ENCODE measurements around the gene DGKH. TPM values are rescaled to one million over a fixed set of nuclear protein-coding genes. Genes with fewer than 3 reads are reported as not detected.

The DGKH gene
- total RNA-seq, 1 donor from 2014 or later: 12.1 TPM

DNA sequence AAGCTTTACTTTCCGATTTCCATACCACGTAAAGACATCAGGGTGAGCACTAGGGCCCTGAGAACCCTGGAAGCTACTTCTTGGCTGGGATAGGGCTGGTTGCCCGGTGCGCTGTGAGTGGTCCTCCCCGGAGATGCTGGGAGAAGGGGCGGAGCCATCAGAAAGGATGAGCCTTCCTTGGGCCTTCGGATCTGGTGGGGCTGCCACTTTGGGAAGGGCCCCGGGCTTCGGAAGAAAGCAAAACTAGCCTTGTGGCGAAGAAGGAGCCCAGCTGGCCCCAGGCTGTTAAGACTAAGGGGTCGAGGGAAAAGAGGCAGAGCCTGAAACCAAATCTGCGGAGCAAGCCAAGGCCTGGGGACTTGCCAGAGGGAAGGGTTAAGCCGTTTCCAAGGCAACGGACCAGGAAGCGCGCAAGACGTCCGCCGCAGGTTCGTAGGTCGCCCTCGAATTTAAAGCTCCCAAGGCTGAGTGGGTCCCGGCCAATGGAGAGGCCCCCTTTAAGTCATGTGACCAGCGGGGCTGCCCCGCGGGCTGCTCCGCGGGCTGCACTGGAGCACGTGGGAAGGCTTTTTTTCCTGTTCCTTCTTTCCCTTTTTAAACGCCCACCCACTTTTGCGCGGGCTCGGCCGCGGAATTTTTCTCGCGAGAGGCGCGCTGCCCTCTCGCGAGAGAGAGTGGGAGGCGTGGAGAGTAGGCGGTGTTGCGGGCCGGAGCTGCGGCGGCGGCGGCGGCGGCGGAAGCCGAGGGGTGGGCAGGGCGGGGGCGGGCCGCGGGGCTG lies 223.1 kb downstream of the DGKH start:
- DNase-seq (ENCODE audit: low spot score): peak; percentile 99
- Mint-ChIP-seq H3K4me1 (peaks cover 25% of the 10 kb centered on the region), H3K4me3 (peak overlapping the region; percentile 98), H3K27ac (peak overlapping the region; percentile 97), H3K36me3 (peaks cover 3% of the 10 kb centered on the region), H3K9me3 (peaks cover 8% of the 10 kb centered on the region), H3K27me3 (ENCODE audit: insufficient read depth, low read depth) (peaks cover 2% of the 10 kb centered on the region)
- TF ChIP-seq EZH2phosphoT487 (IDR thresholded peaks at IDR 0.05): peak; percentile 30
- no peak for TF ChIP-seq EZH2 (IDR thresholded peaks at IDR 0.05)
- TF ChIP-seq, protein P1, sequence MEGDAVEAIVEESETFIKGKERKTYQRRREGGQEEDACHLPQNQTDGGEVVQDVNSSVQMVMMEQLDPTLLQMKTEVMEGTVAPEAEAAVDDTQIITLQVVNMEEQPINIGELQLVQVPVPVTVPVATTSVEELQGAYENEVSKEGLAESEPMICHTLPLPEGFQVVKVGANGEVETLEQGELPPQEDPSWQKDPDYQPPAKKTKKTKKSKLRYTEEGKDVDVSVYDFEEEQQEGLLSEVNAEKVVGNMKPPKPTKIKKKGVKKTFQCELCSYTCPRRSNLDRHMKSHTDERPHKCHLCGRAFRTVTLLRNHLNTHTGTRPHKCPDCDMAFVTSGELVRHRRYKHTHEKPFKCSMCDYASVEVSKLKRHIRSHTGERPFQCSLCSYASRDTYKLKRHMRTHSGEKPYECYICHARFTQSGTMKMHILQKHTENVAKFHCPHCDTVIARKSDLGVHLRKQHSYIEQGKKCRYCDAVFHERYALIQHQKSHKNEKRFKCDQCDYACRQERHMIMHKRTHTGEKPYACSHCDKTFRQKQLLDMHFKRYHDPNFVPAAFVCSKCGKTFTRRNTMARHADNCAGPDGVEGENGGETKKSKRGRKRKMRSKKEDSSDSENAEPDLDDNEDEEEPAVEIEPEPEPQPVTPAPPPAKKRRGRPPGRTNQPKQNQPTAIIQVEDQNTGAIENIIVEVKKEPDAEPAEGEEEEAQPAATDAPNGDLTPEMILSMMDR (IDR thresholded peaks at IDR 0.05): no peak
- Histone ChIP-seq H3K27me3 (no peaks in the 10 kb centered on the region), H2AFZ (replicated peaks) (peak overlapping the region; percentile 95), H3K36me3 (no peaks in the 10 kb centered on the region), H3K79me2 (ENCODE audit: low read depth) (peaks cover 44% of the 10 kb centered on the region), H3K9me3 (ENCODE audit: low read depth) (peaks cover 5% of the 10 kb centered on the region), H3K4me2 (peak overlapping the region; percentile 90), H4K20me1 (ENCODE audit: low read depth) (peaks cover 24% of the 10 kb centered on the region), H3K9ac (no peak overlapping the region), H3K4me3 (peak overlapping the region; percentile 82), H3K27ac (peak overlapping the region; percentile 65), H3K4me1 (peaks cover 15% of the 10 kb centered on the region), H3F3A (ENCODE audit: low read depth) (peaks cover 21% of the 10 kb centered on the region)

- H3K4me2 ChIP-seq: peak within 1 kb of the TSS; percentile 90
- DNase-seq (ENCODE audit: low spot score): peak; percentile 84
- Mint-ChIP-seq H3K4me3 (peak within 1 kb of the TSS; percentile 98), H3K27me3 (ENCODE audit: insufficient read depth, low read depth) (peaks cover 2% of the 10 kb centered on the region), H3K9me3 (peaks cover 8% of the 10 kb centered on the region), H3K4me1 (peaks cover 25% of the 10 kb centered on the region), H3K27ac (peak within 1 kb of the TSS; percentile 97), H3K36me3 (peaks cover 3% of the 10 kb centered on the region)
- peaks cover 5% of the 10 kb centered on the region for H3K9me3 ChIP-seq (ENCODE audit: low read depth)
- peak within 1 kb of the TSS; percentile 65 for H3K27ac ChIP-seq
- no peak for TF ChIP-seq EZH2 (IDR thresholded peaks at IDR 0.05)
- TF ChIP-seq, protein P1 (IDR thresholded peaks at IDR 0.05): no peak
- TF ChIP-seq EZH2phosphoT487 (IDR thresholded peaks at IDR 0.05): no peak
- H3K36me3 ChIP-seq: no peaks in the 10 kb centered on the region
- H3K4me1 ChIP-seq: peaks cover 19% of the 10 kb centered on the region
- peak within 1 kb of the TSS; percentile 95 for H2AFZ ChIP-seq (replicated peaks)
- H3K79me2 ChIP-seq (ENCODE audit: low read depth): peaks cover 52% of the 10 kb centered on the region
- H3K9ac ChIP-seq: peak within 1 kb of the TSS; percentile 64
- H3F3A ChIP-seq (ENCODE audit: low read depth): peaks cover 21% of the 10 kb centered on the region
- H3K27me3 ChIP-seq: no peaks in the 10 kb centered on the region
- H4K20me1 ChIP-seq (ENCODE audit: low read depth): peaks cover 24% of the 10 kb centered on the region
- H3K4me3 ChIP-seq: peak within 1 kb of the TSS; percentile 82
Observed at GRCh38 chr13:42272115-42272803, 223.8 kb downstream of the DGKH start, which contains the start of gene AKAP11. Gene AKAP11 (plus strand): TSS chr13:42272152. CDS start chr13:42286349, 14,197 bp downstream.

- Mint-ChIP-seq H3K4me1 (peaks cover 25% of the 10 kb centered on the region), H3K27me3 (ENCODE audit: insufficient read depth, low read depth) (peaks cover 2% of the 10 kb centered on the region), H3K27ac (peak overlapping the region; percentile 36), H3K9me3 (peaks cover 8% of the 10 kb centered on the region), H3K36me3 (peaks cover 3% of the 10 kb centered on the region), H3K4me3 (peak overlapping the region; percentile 98)
- H3K27ac ChIP-seq: no peak overlapping the region
- peaks cover 24% of the 10 kb centered on the region for H4K20me1 ChIP-seq (ENCODE audit: low read depth)
- peak overlapping the region; percentile 95 for H2AFZ ChIP-seq (replicated peaks)
- TF ChIP-seq, protein P1 (IDR thresholded peaks at IDR 0.05): no peak
- TF ChIP-seq EZH2phosphoT487 (IDR thresholded peaks at IDR 0.05): no peak
- no peak for TF ChIP-seq EZH2 (IDR thresholded peaks at IDR 0.05)
- DNase-seq (ENCODE audit: low spot score): no peak
- peak overlapping the region; percentile 82 for H3K4me3 ChIP-seq
- H3F3A ChIP-seq (ENCODE audit: low read depth): peaks cover 21% of the 10 kb centered on the region
- H3K9ac ChIP-seq: peak overlapping the region; percentile 64
- H3K9me3 ChIP-seq (ENCODE audit: low read depth): peaks cover 5% of the 10 kb centered on the region
- no peaks in the 10 kb centered on the region for H3K27me3 ChIP-seq
- peaks cover 19% of the 10 kb centered on the region for H3K4me1 ChIP-seq
- peak overlapping the region; percentile 90 for H3K4me2 ChIP-seq
- peaks cover 57% of the 10 kb centered on the region for H3K79me2 ChIP-seq (ENCODE audit: low read depth)
- no peaks in the 10 kb centered on the region for H3K36me3 ChIP-seq
Observed at GRCh38 chr13:42272804-42273175, 224.3 kb downstream of the DGKH start.
